SK-N-SH treated with all-trans-retinoic acid at 6 μM for 48 hours (cell line): ENCODE measurements around the gene C11orf52.

Experiments
- ATAC-seq: fragments of 200-7000 bp; cut with Tn5 transposase; 3 replicates; pipeline ENCODE4 v1.9.1; 2020; ENCODE audit warnings: mild to moderate bottlenecking, moderate library complexity
- BACH2 ChIP-seq: fragments of 250-450 bp; sonication (Bioruptor Pico); IDR thresholded peaks from 2 replicates; pipeline ENCODE4 v1.9.0; 2021; ENCODE audit warnings: mild to moderate bottlenecking, borderline replicate concordance
- CREB5 ChIP-seq: fragments of 250-450 bp; sonication (Bioruptor Pico); IDR thresholded peaks from 2 replicates; pipeline ENCODE4 v1.5.1; 2020; ENCODE audit warnings: low read depth, mild to moderate bottlenecking, moderate library complexity
- CSDC2 ChIP-seq: fragments of 250-450 bp; sonication (Bioruptor Pico); IDR thresholded peaks from 2 replicates; pipeline ENCODE4 v1.5.0; 2020; ENCODE audit warnings: mild to moderate bottlenecking, moderate library complexity
- CSRNP3 ChIP-seq: fragments of 250-450 bp; sonication (Bioruptor Pico); IDR thresholded peaks from 2 replicates; pipeline ENCODE4 v1.5.1; 2021; ENCODE audit warnings: mild to moderate bottlenecking, moderate library complexity
- ESRRG ChIP-seq: fragments of 250-450 bp; sonication (Bioruptor Pico); IDR thresholded peaks from 2 replicates; pipeline ENCODE4 v1.6.1; 2021; ENCODE audit warnings: mild to moderate bottlenecking
- GLIS3 ChIP-seq: fragments of 250-450 bp; sonication (Bioruptor Pico); IDR thresholded peaks from 2 replicates; pipeline ENCODE4 v1.5.0; 2020; ENCODE audit warnings: mild to moderate bottlenecking, moderate library complexity
- ISL1 ChIP-seq: fragments of 250-450 bp; sonication (Bioruptor Pico); IDR thresholded peaks from 2 replicates; pipeline ENCODE4 v2.1.2; 2022; ENCODE audit warnings: mild to moderate bottlenecking, moderate library complexity
- OSR1 ChIP-seq: fragments of 250-450 bp; sonication (Bioruptor Pico); IDR thresholded peaks from 2 replicates; pipeline ENCODE4 v1.8.0; 2022; ENCODE audit warnings: moderate library complexity, mild to moderate bottlenecking, inconsistent platforms
- PATZ1 ChIP-seq: fragments of 250-450 bp; sonication (Bioruptor Pico); IDR thresholded peaks from 2 replicates; pipeline ENCODE4 v1.8.0; 2020; ENCODE audit warnings: mild to moderate bottlenecking, moderate library complexity, borderline replicate concordance
- POU6F1 ChIP-seq: fragments of 250-450 bp; sonication (Bioruptor Pico); IDR thresholded peaks from 2 replicates; pipeline ENCODE4 v1.8.0; 2021; ENCODE audit warnings: low read depth, mild to moderate bottlenecking, moderate library complexity, borderline replicate concordance
- PPARA ChIP-seq: fragments of 250-450 bp; sonication (Bioruptor Pico); IDR thresholded peaks from 2 replicates; pipeline ENCODE4 v1.5.0; 2020; ENCODE audit warnings: mild to moderate bottlenecking, borderline replicate concordance
- RARB ChIP-seq: fragments of 250-450 bp; sonication (Bioruptor Pico); IDR thresholded peaks from 2 replicates; pipeline ENCODE4 v1.8.0; 2021; ENCODE audit warnings: mild to moderate bottlenecking, moderate library complexity
- SNAI2 ChIP-seq: fragments of 250-450 bp; sonication (Bioruptor Pico); IDR thresholded peaks from 2 replicates; pipeline ENCODE4 v1.5.0; 2020; ENCODE audit warnings: mild to moderate bottlenecking, moderate library complexity
- TCF4 ChIP-seq: fragments of 250-450 bp; sonication (Bioruptor Pico); IDR thresholded peaks from 2 replicates; pipeline ENCODE4 v1.8.0; 2021; ENCODE audit warnings: mild to moderate bottlenecking, moderate library complexity, borderline replicate concordance
- TOX ChIP-seq: fragments of 250-450 bp; sonication (Bioruptor Pico); IDR thresholded peaks from 2 replicates; pipeline ENCODE4 v1.8.0; 2021; ENCODE audit warnings: mild to moderate bottlenecking, moderate library complexity, borderline replicate concordance
- TSHZ2 ChIP-seq: fragments of 250-450 bp; sonication (Bioruptor Pico); IDR thresholded peaks from 2 replicates; pipeline ENCODE4 v1.5.0; 2020; ENCODE audit warnings: mild to moderate bottlenecking, moderate library complexity
- ZC3H10 ChIP-seq: fragments of 250-450 bp; sonication (Bioruptor Pico); IDR thresholded peaks from 2 replicates; pipeline ENCODE4 v1.5.1; 2021; ENCODE audit warnings: mild to moderate bottlenecking, moderate library complexity
- ZFP3 ChIP-seq: fragments of 250-450 bp; sonication (Bioruptor Pico); IDR thresholded peaks from 2 replicates; pipeline ENCODE4 v1.5.0; 2020; ENCODE audit warnings: mild to moderate bottlenecking, moderate library complexity
- ZNF565 ChIP-seq: fragments of 450-650 bp; formaldehyde crosslinking; conservative IDR thresholded peaks from 2 replicates; pipeline ENCODE4 v1.5.0; 2020; ENCODE audit warnings: low read depth, mild to moderate bottlenecking, moderate library complexity
- ZNF8 ChIP-seq: fragments of 450-650 bp; formaldehyde crosslinking; IDR thresholded peaks from 2 replicates; pipeline ENCODE4 v1.5.0; 2020; ENCODE audit warnings: mild to moderate bottlenecking, moderate library complexity

C11orf52 gene

GRCh38 chr11:111937461-111937769, 18.7 kb downstream of the C11orf52 start:
- ATAC-seq, result peak; percentile 10

GRCh38 chr11:111937844-111938243, 19.1 kb downstream of the C11orf52 start:
- no peak for TF ChIP-seq PATZ1 (CRISPR knock-in tag)
- TF ChIP-seq OSR1, result no peak
- TF ChIP-seq ZC3H10 (CRISPR knock-in tag), result no peak
- no peak for TF ChIP-seq CSRNP3 (CRISPR knock-in tag)
- TF ChIP-seq ZNF8, result no peak
- TF ChIP-seq ISL1 (CRISPR knock-in tag), result no peak
- no peak for TF ChIP-seq CREB5 (CRISPR knock-in tag)
- TF ChIP-seq ZFP3 (CRISPR knock-in tag), result no peak
- no peak for TF ChIP-seq GLIS3 (CRISPR knock-in tag)
- no peak for TF ChIP-seq TCF4 (CRISPR knock-in tag)
- ATAC-seq, result peak; percentile 29

More at GRCh38 chr11:111937461-111937769, 18.7 kb downstream of the C11orf52 start:
- no peak for TF ChIP-seq TSHZ2
- no peak for TF ChIP-seq ZNF8
- TF ChIP-seq TOX, result no peak
- TF ChIP-seq SNAI2, result no peak
- no peak for TF ChIP-seq ISL1 (CRISPR knock-in tag)
- TF ChIP-seq PPARA (CRISPR knock-in tag), result no peak
- TF ChIP-seq ZFP3 (CRISPR knock-in tag), result no peak
- no peak for TF ChIP-seq BACH2 (CRISPR knock-in tag)
- TF ChIP-seq PATZ1 (CRISPR knock-in tag), result no peak
- no peak for TF ChIP-seq ZNF565 (CRISPR knock-in tag)
- TF ChIP-seq ZC3H10 (CRISPR knock-in tag), result no peak
- TF ChIP-seq GLIS3 (CRISPR knock-in tag), result no peak
- TF ChIP-seq POU6F1, result no peak
- TF ChIP-seq RARB, result no peak
- no peak for TF ChIP-seq CSRNP3 (CRISPR knock-in tag)
- TF ChIP-seq OSR1, result no peak
- no peak for TF ChIP-seq CSDC2
- no peak for TF ChIP-seq ESRRG
